SK-N-MC (cell line): Measurements from ENCODE around the gene MTRFR.

ENCODE experiments used
- DNase-seq: peaks from one replicate; pipeline ENCODE4 v3.0.0-alpha.2; 2011; ENCODE audit warnings: low read depth, low spot score
- H3K27ac ChIP-seq: fragments of 200-600 bp; sonication (generic); 2 replicates; pipeline ENCODE4 v1.5.1; 2016; ENCODE audit warnings: mixed run types
- H3K36me3 ChIP-seq: fragments of 200-600 bp; sonication (generic); 2 replicates; pipeline ENCODE4 v1.6.1; 2017; ENCODE audit warnings: antibody characterized with exemption, low read length, mixed read lengths; ENCODE audit not compliant: insufficient read depth
- H3K4me3 ChIP-seq: fragments of 200-600 bp; sonication (generic); 2 replicates; pipeline ENCODE4 v1.5.1; 2016
- H3K9ac ChIP-seq: fragments of 200-600 bp; sonication (generic); 2 replicates; pipeline ENCODE4 v1.8.0; 2017; ENCODE audit warnings: mixed run types, mixed read lengths; ENCODE audit not compliant: insufficient read length
- H3K9me3 ChIP-seq: fragments of 200-600 bp; sonication (generic); 2 replicates; pipeline ENCODE4 v1.6.1; 2017; ENCODE audit warnings: low read depth, mild to moderate bottlenecking, antibody characterized with exemption, low read length, moderate library complexity, mixed read lengths
- EZH2 ChIP-seq: fragments of 200-600 bp; sonication (generic); IDR thresholded peaks from one replicate; pipeline ENCODE4 v1.6.1; 2017; ENCODE audit warnings: antibody characterized with exemption
- FOXP2 ChIP-seq: optimal IDR thresholded peaks from 2 replicates; pipeline ENCODE3; 2011; ENCODE audit warnings: mild to moderate bottlenecking, moderate library complexity; ENCODE audit not compliant: insufficient read depth; ENCODE audit errors: extremely low read length, control extremely low read depth
- POLR2AphosphoS5 ChIP-seq: IDR thresholded peaks from 2 replicates; pipeline ENCODE4 v1.6.1; 2012; ENCODE audit warnings: mild to moderate bottlenecking, low read depth, low read length, borderline replicate concordance

Gene MTRFR

DNA sequence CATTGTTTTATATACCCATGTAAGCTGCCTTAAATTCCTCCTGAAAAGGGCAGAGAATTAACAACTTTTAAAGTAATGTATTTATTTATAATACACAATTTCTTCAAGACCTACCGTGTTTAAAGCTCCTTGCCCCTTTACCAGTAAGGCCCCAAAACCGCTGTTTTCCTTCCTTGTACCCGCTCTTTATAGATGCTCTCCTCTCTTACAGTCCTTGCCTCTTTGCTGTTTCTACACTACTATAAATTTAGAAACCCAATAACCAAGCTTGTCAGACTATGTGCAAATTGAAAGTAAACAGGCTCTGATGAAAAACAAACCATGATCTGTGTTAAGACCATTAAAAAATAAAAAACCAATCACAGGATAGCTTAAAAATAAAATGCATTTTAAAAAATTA lies 4.2 kb upstream of the MTRFR start:
- H3K9me3 ChIP-seq = no peaks in the 10 kb centered on the region
- no peak for DNase-seq
- H3K9ac ChIP-seq = peak overlapping the region; percentile 51
- peak overlapping the region; percentile 31 for H3K4me3 ChIP-seq
- H3K27ac ChIP-seq = peak overlapping the region; percentile 48; the same call in 1 of the 2 replicates
- TF ChIP-seq POLR2AphosphoS5 (no peak), FOXP2 (no peak), EZH2 (no peak)
- H3K36me3 ChIP-seq = peaks cover 27% of the 10 kb centered on the region

GRCh38 chr12:123231931-123232330 lies 1.3 kb upstream of the MTRFR start:
- no peak overlapping the region; the same call in 1 of the 2 replicates for H3K27ac ChIP-seq
- DNase-seq = no peak
- TF ChIP-seq EZH2 = no peak
- H3K36me3 ChIP-seq = peaks cover 19% of the 10 kb centered on the region
- no peaks in the 10 kb centered on the region for H3K9me3 ChIP-seq
- H3K4me3 ChIP-seq = peak overlapping the region; percentile 93
- H3K9ac ChIP-seq = peak overlapping the region; percentile 92

DNA sequence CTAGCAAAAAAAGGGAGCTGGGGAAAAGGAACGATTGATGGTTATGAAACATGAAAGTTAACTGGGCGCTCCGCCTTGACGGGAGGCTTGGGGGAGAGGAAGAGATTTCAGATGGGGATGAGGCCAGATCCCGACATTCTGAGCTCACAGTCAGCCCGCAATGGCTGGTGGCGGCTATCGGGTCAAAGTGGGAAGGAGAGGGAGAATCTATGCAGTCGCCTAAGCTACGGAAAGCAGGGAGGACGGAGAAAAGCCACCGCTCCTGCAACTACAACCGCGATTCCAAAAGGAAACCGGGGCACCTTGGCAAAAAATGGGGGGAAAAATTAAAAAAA lies 797 bp upstream of the MTRFR start:
- no peak for TF ChIP-seq EZH2
- no peak for TF ChIP-seq POLR2AphosphoS5
- TF ChIP-seq FOXP2 = no peak
- Histone ChIP-seq H3K36me3 (peaks cover 17% of the 10 kb centered on the region), H3K9ac (peak overlapping the region; percentile 92), H3K9me3 (no peaks in the 10 kb centered on the region), H3K4me3 (peak overlapping the region; percentile 93), H3K27ac (peak overlapping the region; percentile 87; the same call in 1 of the 2 replicates)
- DNase-seq = no peak

- Histone ChIP-seq H3K9me3 (no peaks in the 10 kb centered on the region), H3K4me3 (peak overlapping the region; percentile 93), H3K36me3 (peaks cover 11% of the 10 kb centered on the region), H3K27ac (peak overlapping the region; percentile 45), H3K9ac (peak overlapping the region; percentile 94)
- TF ChIP-seq POLR2AphosphoS5 (no peak; the same call in 1 of the 2 replicates), EZH2 (no peak), FOXP2 (no peak)
- DNase-seq = no peak
Observed at GRCh38 chr12:123233505-123234308, 471 bp downstream of the MTRFR start.

DNA sequence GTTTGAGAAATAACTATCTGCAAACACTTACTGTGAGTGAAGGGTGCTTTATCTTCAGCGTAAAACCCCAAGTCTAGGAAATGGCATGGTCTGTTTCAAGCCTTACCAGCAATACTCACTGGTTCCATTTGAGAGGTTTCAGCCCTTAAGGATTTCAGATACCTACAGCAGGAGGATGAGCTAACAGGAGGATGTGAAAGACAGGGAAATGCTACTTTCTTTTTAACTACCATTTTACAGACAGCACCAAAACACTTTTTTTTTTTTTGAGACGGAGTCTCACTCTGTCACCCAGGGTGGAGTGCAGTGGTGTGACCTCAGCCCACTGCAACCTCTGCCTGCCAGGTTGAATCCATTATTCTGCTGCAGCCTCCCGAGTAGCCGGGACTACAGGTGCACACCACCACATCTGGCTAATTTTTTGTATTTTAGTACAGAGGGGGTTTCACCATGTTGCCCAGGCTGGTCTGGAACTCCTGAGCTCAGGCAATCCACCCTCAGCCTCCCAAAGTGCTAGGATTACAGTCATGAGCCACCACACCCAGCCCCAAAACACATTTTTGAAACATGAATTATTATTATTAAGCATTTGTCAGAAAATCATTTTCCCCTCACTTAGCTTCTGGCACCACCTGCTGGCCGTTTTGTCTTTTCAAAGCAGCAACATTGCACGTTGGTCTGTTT lies 4.6 kb downstream of the MTRFR start:
- DNase-seq = no peak
- TF ChIP-seq EZH2 (no peak), POLR2AphosphoS5 (no peak), FOXP2 (no peak)
- Histone ChIP-seq H3K9me3 (no peaks in the 10 kb centered on the region), H3K27ac (peak overlapping the region; percentile 59), H3K4me3 (no peak overlapping the region), H3K9ac (no peak overlapping the region), H3K36me3 (peaks cover 6% of the 10 kb centered on the region; the same call in 1 of the 2 replicates)

DNA sequence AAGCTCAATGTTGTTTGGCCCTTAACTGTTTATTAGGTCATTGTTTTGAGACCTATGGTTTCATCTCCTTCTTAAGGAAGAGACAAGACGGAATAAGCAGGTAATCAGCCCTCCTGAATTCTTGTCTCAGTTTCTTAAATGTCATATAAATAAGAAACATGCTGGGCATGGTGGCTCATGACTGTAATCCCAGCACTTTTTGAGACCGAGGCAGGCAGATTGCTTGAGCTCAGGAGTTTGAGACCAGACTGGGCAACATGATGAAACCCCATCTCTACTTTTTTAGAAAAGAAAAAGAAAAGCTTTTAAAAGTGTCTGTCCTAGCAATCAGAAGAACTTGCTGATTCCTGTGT lies 5.1 kb downstream of the MTRFR start:
- no peak for DNase-seq
- no peak overlapping the region for H3K9ac ChIP-seq
- H3K4me3 ChIP-seq = no peak overlapping the region
- no peak for TF ChIP-seq FOXP2
- no peak; the same call in 1 of the 2 replicates for TF ChIP-seq POLR2AphosphoS5
- H3K36me3 ChIP-seq = peaks cover 8% of the 10 kb centered on the region; the same call in 1 of the 2 replicates
- H3K27ac ChIP-seq = no peak overlapping the region
- H3K9me3 ChIP-seq = no peaks in the 10 kb centered on the region

DNA sequence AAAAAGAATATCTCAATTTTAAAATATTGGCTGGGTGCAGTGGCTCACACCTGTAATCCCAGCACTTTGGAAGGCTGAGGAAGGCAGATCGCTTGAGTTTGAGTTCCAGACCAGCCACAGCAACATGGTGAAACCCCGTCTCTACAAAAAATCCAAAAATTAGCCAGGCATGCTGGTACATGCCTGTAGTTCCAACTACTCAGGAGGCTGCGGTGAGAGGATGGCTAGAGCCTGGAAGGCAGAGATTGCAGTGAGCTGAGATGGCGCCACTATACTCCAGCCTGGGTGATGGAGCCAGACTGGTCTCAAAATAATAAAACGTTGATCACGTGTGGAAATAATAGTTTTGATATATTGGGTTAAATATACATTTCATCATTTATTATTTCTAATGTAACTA lies 5.7 kb downstream of the MTRFR start:
- Histone ChIP-seq H3K36me3 (peaks cover 8% of the 10 kb centered on the region; the same call in 1 of the 2 replicates), H3K9ac (no peak overlapping the region), H3K9me3 (no peaks in the 10 kb centered on the region), H3K27ac (no peak overlapping the region), H3K4me3 (no peak overlapping the region)
- DNase-seq = no peak
- TF ChIP-seq EZH2 (no peak), FOXP2 (no peak), POLR2AphosphoS5 (no peak)

GRCh38 chr12:123242116-123242904 lies 9.1 kb downstream of the MTRFR start:
- DNase-seq = no peak
- H3K4me3 ChIP-seq = no peak overlapping the region
- TF ChIP-seq FOXP2 (no peak), POLR2AphosphoS5 (no peak), EZH2 (no peak)
- no peak overlapping the region for H3K9ac ChIP-seq
- H3K9me3 ChIP-seq = no peaks in the 10 kb centered on the region
- H3K27ac ChIP-seq = peak overlapping the region; percentile 58
- H3K36me3 ChIP-seq = peaks cover 4% of the 10 kb centered on the region; the same call in 1 of the 2 replicates
